HepG2 (cell line): ENCODE measurements around the gene ANKRD11. TPM values are rescaled to one million over a fixed set of nuclear protein-coding genes. Genes with fewer than 3 reads are reported as not detected.
A peak's percentile ranks its signal among the peaks of the same experiment; 100 is the strongest.

Experiments
- ATAC-seq: fragments of 200-7000 bp; cut with Tn5 transposase; 3 replicates; pipeline ENCODE4 v1.9.1; 2020; ENCODE audit warnings: mild to moderate bottlenecking, moderate library complexity
- BruUV-seq: library from RNA; stranded (reverse); fragments of 400-500 nt; replicated peaks from 2 replicates; lab custom pipeline; 2021; lab: Mats Ljungman, UMichigan
- CTCF ChIA-PET: fragments of 300-600 bp; formaldehyde crosslinking; extraction: SDS; loops from one replicate; lab custom pipeline; 2021; ENCODE audit warnings: low total read pairs, inconsistent platforms, low intra/inter-chr PET ratio; lab: Yijun Ruan, JAX
- POLR2A ChIA-PET: fragments of 350-600 bp; sonication (Branson Sonifier 250); formaldehyde crosslinking; loops from one replicate; lab custom pipeline; 2020; ENCODE audit warnings: antibody characterized with exemption, inconsistent platforms; lab: Yijun Ruan, JAX
- DNase-seq: peaks from one replicate; pipeline ENCODE4 v3.0.0-alpha.2; 2015; ENCODE audit warnings: low spot score
- FAIRE-seq: peaks from 3 replicates; lab custom pipeline; 2011; peaks lifted over from hg19 to GRCh38; lab: Jason Lieb, UNC
- H2AFZ ChIP-seq: one replicate; pipeline ENCODE4 v1.6.1; 2011; ENCODE audit warnings: low read length, inconsistent platforms
- H3K27ac ChIP-seq: fragments of 300-600 bp; 3 replicates; pipeline ENCODE4 v1.8.0; 2011; ENCODE audit warnings: mixed run types, mild to moderate bottlenecking, mixed read lengths, low read length, inconsistent platforms; ENCODE audit not compliant: insufficient read depth; ENCODE audit errors: extremely low read length
- H3K27me3 ChIP-seq, 2 experiments: fragments of 200-600 bp in 1 of 2; 2 replicates in 1 of 2; 3 replicates in 1 of 2; pipeline versions ENCODE4 v1.6.0 to v1.8.0; 2011; ENCODE audit warnings: low read length in 2 of 2, mild to moderate bottlenecking in 2 of 2, moderate library complexity in 2 of 2, inconsistent platforms in 1 of 2; ENCODE audit not compliant: insufficient read depth in 2 of 2, control insufficient read depth in 1 of 2
- H3K36me3 ChIP-seq, 2 experiments: fragments of 200-600 bp in 1 of 2; replicated peaks in 1 of 2; 2 replicates in 1 of 2; 3 replicates in 1 of 2; pipeline versions ENCODE4 v1.5.1 to v1.8.0; 2011; ENCODE audit warnings: low read length in 2 of 2, inconsistent platforms in 1 of 2; ENCODE audit not compliant: insufficient read depth in 2 of 2, control insufficient read depth in 1 of 2
- H3K4me1 ChIP-seq: 2 replicates; pipeline ENCODE4 v1.5.1; 2012; ENCODE audit warnings: low read length, inconsistent platforms; ENCODE audit not compliant: insufficient read depth
- H3K4me2 ChIP-seq: 2 replicates; pipeline ENCODE4 v1.6.0; 2011; ENCODE audit warnings: low read depth, low read length, inconsistent platforms
- H3K4me3 ChIP-seq, 3 experiments: fragments of 200-600 bp in 1 of 3; sonication (generic), shearing (Covaris generic) in 1 of 3; replicated peaks in 1 of 3; 2 replicates each; pipeline ENCODE4 v1.5.1; 2011 to 2016; ENCODE audit warnings: low read length in 3 of 3, inconsistent platforms in 2 of 3, low read depth in 2 of 3, mild to moderate bottlenecking in 2 of 3, control low read depth in 1 of 3, mixed read lengths in 1 of 3; ENCODE audit not compliant: insufficient read depth in 1 of 3
- H3K79me2 ChIP-seq: one replicate; pipeline ENCODE4 v1.6.1; 2011; ENCODE audit warnings: low read length, inconsistent platforms; ENCODE audit not compliant: insufficient read depth
- H3K9ac ChIP-seq: 2 replicates; pipeline ENCODE4 v1.6.0; 2011; ENCODE audit warnings: mild to moderate bottlenecking, low read depth, low read length, inconsistent platforms; ENCODE audit not compliant: insufficient read depth
- H3K9me3 ChIP-seq: 2 replicates; pipeline ENCODE4 v1.5.1; 2012; ENCODE audit warnings: mild to moderate bottlenecking, low read length
- H4K20me1 ChIP-seq: 2 replicates; pipeline ENCODE4 v1.6.0; 2011; ENCODE audit warnings: inconsistent platforms, mild to moderate bottlenecking, low read length, moderate library complexity; ENCODE audit not compliant: insufficient read depth
- BRCA1 ChIP-seq: sonication (generic); formaldehyde crosslinking; IDR thresholded peaks from 2 replicates; pipeline ENCODE4 v1.4.0; 2020; ENCODE audit warnings: missing genetic modification reagents
- MAFF ChIP-seq: IDR thresholded peaks from 2 replicates; pipeline ENCODE4 v1.6.1; 2011; ENCODE audit warnings: low read depth, low read length, improper control_type of control experiment
- TEAD3 ChIP-seq: optimal IDR thresholded peaks from 2 replicates; pipeline ENCODE3; 2016; ENCODE audit warnings: borderline replicate concordance
- TSC22D2 ChIP-seq: sonication (generic); formaldehyde crosslinking; IDR thresholded peaks from 2 replicates; pipeline ENCODE4 v1.5.1; 2020; ENCODE audit warnings: missing genetic modification reagents, mild to moderate bottlenecking, borderline replicate concordance
- ZNF24 ChIP-seq: fragments of 450-650 bp; IDR thresholded peaks from 2 replicates; pipeline ENCODE4 v1.6.1; 2017; ENCODE audit warnings: antibody characterized with exemption, mild to moderate bottlenecking
- ZNF292 ChIP-seq: sonication (generic); formaldehyde crosslinking; IDR thresholded peaks from 2 replicates; pipeline ENCODE4 v1.8.1; 2022; ENCODE audit warnings: mild to moderate bottlenecking, low read depth, missing genetic modification reagents, borderline replicate concordance
- ZNF3 ChIP-seq: IDR thresholded peaks from 2 replicates; pipeline ENCODE4 v1.7.0; 2017; ENCODE audit warnings: inconsistent platforms
- ZSCAN21 ChIP-seq: sonication (generic); formaldehyde crosslinking; IDR thresholded peaks from 2 replicates; pipeline ENCODE4 v1.8.0; 2022; ENCODE audit warnings: mild to moderate bottlenecking, missing genetic modification reagents, moderate library complexity, borderline replicate concordance
- WGBS: methylation state at CpG from one replicate; pipeline ENCODE4 v1.1.6; 2017; ENCODE audit warnings: low lambda C conversion rate; 5-methylcytosine and 5-hydroxymethylcytosine counted together
- in situ Hi-C: cut with HindIII; loops from 2 replicates; pipeline ENCODE4 v1.10.0; 2017; ENCODE audit warnings: low pct_unique_long_range_greater_than_20kb; ENCODE audit not compliant: extremely low pct_ligation_motif_present
- intact Hi-C: fragments of 100-400 bp; cut with micrococcal nuclease; formaldehyde crosslinking; loops from one replicate; pipeline ENCODE4 v1.10.0; 2022; ENCODE audit not compliant: unreplicated experiment
- polyA plus RNA-seq, 8 experiments: library from polyadenylated mRNA; depleted of rRNA in 3 of 8; stranded (reverse) in 7 of 8; unstranded in 1 of 8; fragments of >200 nt; fragmentation: Illumina TruSeq in 4 of 8; extraction: Trizol in 4 of 8; gene quantifications; 2 replicates each; pipeline versions ENCODE4 v1.2.1 to v1.2.3, GENCODE V29; 2011 to 2016; ENCODE audit warnings: low read depth in 4 of 8, missing spikeins in 1 of 8, mixed read lengths in 1 of 8; ENCODE audit not compliant: insufficient read depth in 1 of 8
- total RNA-seq, 5 experiments: library from RNA; depleted of rRNA; stranded (reverse); fragments of >200 nt; fragmentation: Illumina TruSeq; extraction: Trizol; gene quantifications; 2 replicates each; pipeline ENCODE4 v1.2.3, GENCODE V29; 2016; ENCODE audit warnings: low read depth in 1 of 5
- TF ChIP-seq, protein P1 (sequence below): sonication (generic); formaldehyde crosslinking; IDR thresholded peaks from 2 replicates; pipeline ENCODE4 v1.5.1; 2020; ENCODE audit warnings: mild to moderate bottlenecking, missing genetic modification reagents, moderate library complexity
- TF ChIP-seq, protein P2 (sequence below): sonication (generic); formaldehyde crosslinking; IDR thresholded peaks from 2 replicates; pipeline ENCODE4 v1.4.0; 2020; ENCODE audit warnings: mild to moderate bottlenecking, missing genetic modification reagents
- TF ChIP-seq, protein P3 (sequence below): IDR thresholded peaks from 2 replicates; pipeline ENCODE4 v1.6.1; 2016; ENCODE audit warnings: control low read depth
- TF ChIP-seq, protein P4 (sequence below): sonication (generic); formaldehyde crosslinking; IDR thresholded peaks from 2 replicates; pipeline ENCODE4 v1.5.0; 2020; ENCODE audit warnings: missing genetic modification reagents
- TF ChIP-seq, protein P5 (sequence below): sonication (generic); formaldehyde crosslinking; IDR thresholded peaks from 2 replicates; pipeline ENCODE4 v1.4.0; 2020; ENCODE audit warnings: missing genetic modification reagents

Gene ANKRD11
- total and polyA plus RNA-seq, 2 of the 13 experiments (the other 11 are each of a cell fraction or from before 2014, with no cell fraction given), result 21.4 to 38.4 TPM

DNA sequence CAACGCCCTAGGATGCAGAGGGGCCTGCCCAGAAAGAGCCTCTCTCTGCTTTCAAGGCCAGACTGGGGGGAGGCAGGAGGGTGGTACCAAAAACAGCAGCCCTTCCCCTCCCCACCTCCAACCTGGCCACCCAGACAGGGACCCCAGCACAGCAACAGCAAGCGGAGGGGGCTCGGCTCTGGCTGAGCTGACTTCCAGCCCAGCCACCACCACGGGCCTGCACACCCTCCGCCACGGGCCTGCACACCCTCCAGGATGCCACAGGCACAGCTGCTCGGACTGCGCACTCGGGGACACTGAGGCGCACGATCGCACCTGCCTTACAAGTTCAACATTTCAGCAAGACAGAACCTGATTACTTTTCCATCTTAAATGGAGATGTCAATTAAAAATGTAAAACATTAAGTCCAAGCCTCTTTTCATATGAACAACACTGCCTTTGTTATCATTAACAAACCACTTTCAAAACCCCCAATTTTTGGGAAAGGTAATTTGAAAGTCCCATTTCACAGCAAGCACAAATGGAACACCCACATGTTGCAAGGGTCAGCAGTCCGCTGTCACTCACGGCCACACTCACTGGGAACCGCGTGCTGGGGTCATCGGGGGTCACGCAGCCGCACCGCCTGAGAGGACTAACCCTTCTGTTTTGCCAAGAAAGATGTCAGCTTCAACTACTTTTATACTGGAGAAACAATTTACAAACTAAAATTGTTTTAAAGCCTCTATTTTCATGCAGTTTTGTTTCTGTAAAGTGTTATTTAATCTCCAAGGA lies 76.4 kb downstream of the ANKRD11 start:
- H3K4me3 ChIP-seq, result no peak overlapping the region
- H3K27me3 ChIP-seq, result no peaks in the 10 kb centered on the region
- H3K4me1 ChIP-seq, result peaks cover 99% of the 10 kb centered on the region
- no peak overlapping the region for H3K9ac ChIP-seq
- H3K36me3 ChIP-seq, result peaks cover 3 to 7% of the 10 kb centered on the region in 2 experiments; a peak in 3 of 5 replicates
- peaks cover 93% of the 10 kb centered on the region for H3K79me2 ChIP-seq
- intact Hi-C loops, result loop anchor here (10.0 kb wide), 1 partner anchor 79 kb away; no protein-coding TSS in a partner anchor
- in situ Hi-C loops, result no loop called here
- no peak overlapping the region for H3K4me2 ChIP-seq
- WGBS, result 75% methylated on average over 18 of the region's 20 CpGs
- CTCF ChIA-PET, result no interaction called here
- H4K20me1 ChIP-seq, result peaks cover 96% of the 10 kb centered on the region
- DNase-seq (no peak), FAIRE-seq (no peak), ATAC-seq (no peak)
- H3K27ac ChIP-seq, result peak overlapping the region; percentile 33
- H3K9me3 ChIP-seq, result no peaks in the 10 kb centered on the region
- H2AFZ ChIP-seq, result no peak overlapping the region
- POLR2A ChIA-PET, result no interaction called here
- BruUV-seq, result TSS peak; percentile 3
- TF ChIP-seq, protein P1, sequence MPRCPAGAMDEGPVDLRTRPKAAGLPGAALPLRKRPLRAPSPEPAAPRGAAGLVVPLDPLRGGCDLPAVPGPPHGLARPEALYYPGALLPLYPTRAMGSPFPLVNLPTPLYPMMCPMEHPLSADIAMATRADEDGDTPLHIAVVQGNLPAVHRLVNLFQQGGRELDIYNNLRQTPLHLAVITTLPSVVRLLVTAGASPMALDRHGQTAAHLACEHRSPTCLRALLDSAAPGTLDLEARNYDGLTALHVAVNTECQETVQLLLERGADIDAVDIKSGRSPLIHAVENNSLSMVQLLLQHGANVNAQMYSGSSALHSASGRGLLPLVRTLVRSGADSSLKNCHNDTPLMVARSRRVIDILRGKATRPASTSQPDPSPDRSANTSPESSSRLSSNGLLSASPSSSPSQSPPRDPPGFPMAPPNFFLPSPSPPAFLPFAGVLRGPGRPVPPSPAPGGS (CRISPR knock-in tag), result no peak
- TF ChIP-seq TEAD3 (CRISPR knock-in tag), result no peak
- TF ChIP-seq BRCA1 (CRISPR knock-in tag), result no peak
- TF ChIP-seq, protein P2, sequence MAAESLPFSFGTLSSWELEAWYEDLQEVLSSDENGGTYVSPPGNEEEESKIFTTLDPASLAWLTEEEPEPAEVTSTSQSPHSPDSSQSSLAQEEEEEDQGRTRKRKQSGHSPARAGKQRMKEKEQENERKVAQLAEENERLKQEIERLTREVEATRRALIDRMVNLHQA (CRISPR knock-in tag), result no peak
- TF ChIP-seq, protein P3, sequence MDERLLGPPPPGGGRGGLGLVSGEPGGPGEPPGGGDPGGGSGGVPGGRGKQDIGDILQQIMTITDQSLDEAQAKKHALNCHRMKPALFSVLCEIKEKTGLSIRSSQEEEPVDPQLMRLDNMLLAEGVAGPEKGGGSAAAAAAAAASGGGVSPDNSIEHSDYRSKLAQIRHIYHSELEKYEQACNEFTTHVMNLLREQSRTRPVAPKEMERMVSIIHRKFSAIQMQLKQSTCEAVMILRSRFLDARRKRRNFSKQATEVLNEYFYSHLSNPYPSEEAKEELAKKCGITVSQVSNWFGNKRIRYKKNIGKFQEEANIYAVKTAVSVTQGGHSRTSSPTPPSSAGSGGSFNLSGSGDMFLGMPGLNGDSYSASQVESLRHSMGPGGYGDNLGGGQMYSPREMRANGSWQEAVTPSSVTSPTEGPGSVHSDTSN (CRISPR knock-in tag), result peak; percentile 45; the same call in 1 of the 2 replicates
- TF ChIP-seq ZNF24, result no peak
- TF ChIP-seq, protein P4, sequence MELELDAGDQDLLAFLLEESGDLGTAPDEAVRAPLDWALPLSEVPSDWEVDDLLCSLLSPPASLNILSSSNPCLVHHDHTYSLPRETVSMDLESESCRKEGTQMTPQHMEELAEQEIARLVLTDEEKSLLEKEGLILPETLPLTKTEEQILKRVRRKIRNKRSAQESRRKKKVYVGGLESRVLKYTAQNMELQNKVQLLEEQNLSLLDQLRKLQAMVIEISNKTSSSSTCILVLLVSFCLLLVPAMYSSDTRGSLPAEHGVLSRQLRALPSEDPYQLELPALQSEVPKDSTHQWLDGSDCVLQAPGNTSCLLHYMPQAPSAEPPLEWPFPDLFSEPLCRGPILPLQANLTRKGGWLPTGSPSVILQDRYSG (CRISPR knock-in tag), result no peak
- TF ChIP-seq TSC22D2 (CRISPR knock-in tag), result no peak
- no peak for TF ChIP-seq MAFF
- TF ChIP-seq ZNF292 (CRISPR knock-in tag), result no peak
- TF ChIP-seq ZSCAN21 (CRISPR knock-in tag), result no peak
- TF ChIP-seq ZNF3 (CRISPR knock-in tag), result no peak
- TF ChIP-seq, protein P5, sequence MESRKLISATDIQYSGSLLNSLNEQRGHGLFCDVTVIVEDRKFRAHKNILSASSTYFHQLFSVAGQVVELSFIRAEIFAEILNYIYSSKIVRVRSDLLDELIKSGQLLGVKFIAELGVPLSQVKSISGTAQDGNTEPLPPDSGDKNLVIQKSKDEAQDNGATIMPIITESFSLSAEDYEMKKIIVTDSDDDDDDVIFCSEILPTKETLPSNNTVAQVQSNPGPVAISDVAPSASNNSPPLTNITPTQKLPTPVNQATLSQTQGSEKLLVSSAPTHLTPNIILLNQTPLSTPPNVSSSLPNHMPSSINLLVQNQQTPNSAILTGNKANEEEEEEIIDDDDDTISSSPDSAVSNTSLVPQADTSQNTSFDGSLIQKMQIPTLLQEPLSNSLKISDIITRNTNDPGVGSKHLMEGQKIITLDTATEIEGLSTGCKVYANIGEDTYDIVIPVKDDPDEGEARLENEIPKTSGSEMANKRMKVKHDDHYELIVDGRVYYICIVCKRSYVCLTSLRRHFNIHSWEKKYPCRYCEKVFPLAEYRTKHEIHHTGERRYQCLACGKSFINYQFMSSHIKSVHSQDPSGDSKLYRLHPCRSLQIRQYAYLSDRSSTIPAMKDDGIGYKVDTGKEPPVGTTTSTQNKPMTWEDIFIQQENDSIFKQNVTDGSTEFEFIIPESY (CRISPR knock-in tag), result peak; percentile 95
